LNCAP (cell line): Measurements from ENCODE around the gene SLC35A4.

Experiments
- CTCF ChIP-seq: fragments of 450-650 bp; IDR thresholded peaks from 2 replicates; pipeline ENCODE4 v1.5.1; 2017; ENCODE audit warnings: mild to moderate bottlenecking

SLC35A4 gene, protein sequence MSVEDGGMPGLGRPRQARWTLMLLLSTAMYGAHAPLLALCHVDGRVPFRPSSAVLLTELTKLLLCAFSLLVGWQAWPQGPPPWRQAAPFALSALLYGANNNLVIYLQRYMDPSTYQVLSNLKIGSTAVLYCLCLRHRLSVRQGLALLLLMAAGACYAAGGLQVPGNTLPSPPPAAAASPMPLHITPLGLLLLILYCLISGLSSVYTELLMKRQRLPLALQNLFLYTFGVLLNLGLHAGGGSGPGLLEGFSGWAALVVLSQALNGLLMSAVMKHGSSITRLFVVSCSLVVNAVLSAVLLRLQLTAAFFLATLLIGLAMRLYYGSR

GRCh38 chr5:140564196-140565023 lies at the start of gene SLC35A4, which contains the start of gene APBB3:
Gene SLC35A4 (plus strand): TSS chr5:140564828. CDS start chr5:140567170, 2,342 bp downstream.
Gene APBB3 (minus strand): TSS chr5:140564598. CDS start chr5:140564245, 353 bp downstream.
- no peak for TF ChIP-seq CTCF

DNA sequence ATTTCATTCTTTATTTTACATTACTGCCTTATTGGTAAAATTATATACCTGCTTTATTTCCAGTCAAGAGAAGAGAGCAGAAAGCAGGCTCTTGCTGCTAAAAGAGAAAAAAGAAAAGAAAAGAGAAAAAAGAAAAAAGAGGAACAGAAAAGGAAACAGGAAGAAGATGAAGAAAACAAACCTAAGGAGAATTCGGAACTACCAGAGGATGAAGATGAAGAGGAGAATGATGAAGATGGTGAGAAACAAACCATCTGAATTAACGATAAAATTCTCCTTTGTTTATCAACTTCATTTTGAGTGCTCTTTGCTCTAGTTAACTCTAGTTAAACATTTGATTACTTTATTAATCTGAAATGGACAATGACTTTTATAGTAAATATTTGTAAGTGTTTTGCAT lies 40.6 kb upstream of the SLC35A4 start:
- TF ChIP-seq CTCF, result no peak

DNA sequence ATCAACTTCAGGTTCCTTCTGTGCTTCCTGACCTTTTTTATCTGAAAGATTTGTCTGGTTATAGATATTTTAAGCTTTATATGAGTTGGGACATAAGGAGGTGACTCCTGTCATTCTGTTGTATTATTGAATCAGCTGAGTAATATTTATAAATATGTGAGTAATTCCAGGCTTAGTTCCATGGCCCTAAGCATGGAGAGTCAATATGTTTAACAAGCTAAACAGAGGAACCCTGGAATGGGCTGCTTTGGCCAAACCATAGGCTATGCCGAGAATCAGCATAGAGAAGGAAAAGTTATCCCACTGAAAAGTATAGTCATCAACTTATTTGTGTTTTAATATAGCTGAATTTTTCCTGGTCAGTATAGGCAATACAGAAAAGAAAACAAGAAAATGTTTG lies 24.4 kb upstream of the SLC35A4 start:
- no peak for TF ChIP-seq CTCF

DNA sequence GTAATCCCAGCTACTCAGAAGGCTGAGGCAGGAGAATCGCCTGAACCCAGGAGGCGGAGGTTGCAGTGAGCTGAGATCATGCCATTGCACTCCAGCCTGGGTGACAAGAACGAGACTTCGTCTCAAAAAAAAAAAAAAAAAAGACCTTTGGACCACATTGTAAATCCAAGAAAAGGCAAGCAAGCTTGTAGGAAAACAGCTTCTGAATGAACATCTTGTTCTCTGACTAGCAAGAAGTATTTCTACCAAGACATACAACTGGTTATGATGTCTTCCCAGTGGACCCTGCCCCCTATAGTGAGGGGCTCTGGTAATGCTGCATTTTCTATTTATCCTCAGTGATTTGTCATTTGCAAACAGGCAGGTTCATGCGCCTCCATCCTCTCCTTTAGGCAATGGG lies 21.7 kb upstream of the SLC35A4 start:
- no peak for TF ChIP-seq CTCF

GRCh38 chr5:140544986-140545385 lies 19.6 kb upstream of the SLC35A4 start:
- no peak for TF ChIP-seq CTCF

DNA sequence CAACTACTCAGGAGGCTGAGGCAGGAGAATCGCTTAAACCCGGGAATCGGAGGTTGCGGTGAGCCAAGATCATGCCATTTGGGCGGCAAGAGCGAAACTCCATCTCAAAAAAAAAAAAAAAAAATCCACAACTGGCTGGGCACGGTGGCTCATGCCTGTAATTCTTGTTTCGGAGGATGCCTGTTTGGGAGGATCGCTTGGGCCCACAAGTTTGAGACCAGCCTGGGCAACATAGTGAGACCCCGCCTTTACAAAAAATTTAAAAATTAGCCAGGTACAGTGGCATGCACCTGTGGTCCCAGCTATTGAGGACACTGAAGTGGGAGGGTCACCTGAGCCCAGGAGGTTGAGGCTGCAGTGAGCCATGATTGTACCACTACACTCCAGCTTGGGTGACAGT lies 19.0 kb upstream of the SLC35A4 start:
- TF ChIP-seq CTCF, result no peak

DNA sequence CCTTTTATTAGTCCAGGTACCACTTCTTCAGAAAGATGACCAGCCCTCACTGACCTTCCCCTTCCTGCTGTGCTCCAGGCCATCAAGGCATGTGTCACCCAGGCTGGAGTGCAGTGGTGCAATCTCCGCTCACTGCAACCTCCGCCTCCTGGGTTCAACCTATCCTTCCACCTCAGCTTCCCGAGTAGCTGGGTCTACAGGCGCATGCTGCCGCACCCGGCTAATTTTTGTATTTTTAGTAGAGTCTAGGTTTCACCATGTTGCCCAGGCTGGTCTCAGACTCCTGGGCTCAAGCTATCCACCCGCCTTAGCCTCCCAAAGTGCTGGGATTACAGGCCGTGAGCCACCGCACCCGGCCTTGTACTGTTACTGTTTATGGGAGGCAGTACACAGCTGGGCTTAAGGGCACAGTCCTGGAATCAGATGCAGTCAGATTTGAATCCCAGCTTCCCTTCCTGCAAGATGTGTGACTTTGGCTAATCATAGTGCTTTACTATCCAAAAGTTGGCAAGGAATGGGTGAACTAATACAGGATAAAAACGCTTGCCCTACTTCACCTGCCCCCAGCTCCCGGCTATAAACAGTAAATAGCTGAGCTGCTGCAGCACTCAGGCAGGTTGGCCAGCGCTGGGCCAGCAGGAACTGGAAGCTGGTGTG lies 17.6 kb upstream of the SLC35A4 start:
- TF ChIP-seq CTCF, result no peak
